A673 (cell line): Measurements from ENCODE around the gene CHCHD6. TPM values are rescaled to one million over a fixed set of nuclear protein-coding genes. Genes with fewer than 3 reads are reported as not detected.

ENCODE experiments used
- BruUV-seq: library from RNA; stranded (reverse); fragments of 400-500 nt; replicated peaks from 2 replicates; lab custom pipeline; 2021; lab: Mats Ljungman, UMichigan
- CTCF ChIA-PET: fragments of 300-600 bp; sonication (Branson Sonifier 250); formaldehyde crosslinking; loops from one replicate; lab custom pipeline; 2022; ENCODE audit warnings: antibody characterized with exemption; lab: Charles Lee
- POLR2A ChIA-PET: fragments of 300-600 bp; sonication (Branson Sonifier 250); formaldehyde crosslinking; loops from one replicate; lab custom pipeline; 2022; ENCODE audit warnings: antibody characterized with exemption; ENCODE audit not compliant: low non-redundant PET; lab: Charles Lee
- DNase-seq: peaks from one replicate; pipeline ENCODE4 v3.0.0-alpha.2; 2015; ENCODE audit warnings: low spot score
- H3K27ac ChIP-seq: fragments of 200-600 bp; sonication (generic); 2 replicates; pipeline ENCODE4 v1.5.1; 2016; ENCODE audit warnings: mixed run types, low read depth, mild to moderate bottlenecking, mixed read lengths, antibody characterized with exemption, low read length; ENCODE audit not compliant: poor library complexity, severe bottlenecking
- H3K27me3 ChIP-seq: fragments of 200-600 bp; sonication (generic); replicated peaks from 2 replicates; pipeline ENCODE4 v1.6.1; 2017; ENCODE audit warnings: mixed run types, low read depth, mild to moderate bottlenecking, mixed read lengths, antibody characterized with exemption, low read length; ENCODE audit not compliant: insufficient read depth, poor library complexity
- H3K36me3 ChIP-seq: fragments of 200-600 bp; sonication (generic); 2 replicates; pipeline ENCODE4 v1.6.1; 2016; ENCODE audit warnings: mixed run types, mild to moderate bottlenecking, mixed read lengths, antibody characterized with exemption, low read length; ENCODE audit not compliant: insufficient read depth, poor library complexity, severe bottlenecking
- H3K4me1 ChIP-seq: fragments of 200-600 bp; sonication (generic); 2 replicates; pipeline ENCODE4 v1.6.1; 2017; ENCODE audit warnings: mixed run types, mild to moderate bottlenecking, mixed read lengths, antibody characterized with exemption, low read length; ENCODE audit not compliant: insufficient read depth, poor library complexity, severe bottlenecking
- H3K4me3 ChIP-seq: fragments of 200-600 bp; sonication (generic); 2 replicates; pipeline ENCODE4 v1.5.1; 2016; ENCODE audit warnings: low read depth, mixed run types, mild to moderate bottlenecking, mixed read lengths, low read length; ENCODE audit not compliant: poor library complexity, severe bottlenecking
- H3K9me3 ChIP-seq: fragments of 200-600 bp; sonication (generic); 2 replicates; pipeline ENCODE4 v1.6.1; 2016; ENCODE audit warnings: mixed run types, low read depth, mild to moderate bottlenecking, mixed read lengths, antibody characterized with exemption, low read length; ENCODE audit not compliant: poor library complexity, severe bottlenecking
- CTCF ChIP-seq: fragments of 300-800, 200-600 bp; sonication (generic); conservative IDR thresholded peaks from 2 replicates; pipeline ENCODE4 v1.5.1; 2017; ENCODE audit warnings: low read depth, mild to moderate bottlenecking, antibody characterized with exemption, low read length, moderate library complexity, mixed read lengths
- EZH2 ChIP-seq: fragments of 200-600 bp; sonication (generic); IDR thresholded peaks from 2 replicates; pipeline ENCODE4 v1.6.1; 2017; ENCODE audit warnings: borderline replicate concordance, low read depth, mild to moderate bottlenecking, mixed read lengths, antibody characterized with exemption, low read length; ENCODE audit not compliant: poor library complexity, severe bottlenecking
- intact Hi-C: fragments of 100-400 bp; cut with micrococcal nuclease; formaldehyde crosslinking; loops from one replicate; pipeline ENCODE4 v1.10.0; 2022; ENCODE audit not compliant: unreplicated experiment
- total RNA-seq: library from RNA; stranded (reverse); gene quantifications from 2 replicates; pipeline ENCODE4 v1.2.3, GENCODE V29; 2021

CHCHD6 gene
- total RNA-seq, 1 experiment from 2014 or later, result 23.3 TPM

GRCh38 chr3:126968391-126969390 lies 264.7 kb downstream of the CHCHD6 start:
- Histone ChIP-seq H3K4me1 (no peaks in the 10 kb centered on the region), H3K27me3 (no peaks in the 10 kb centered on the region), H3K9me3 (peaks cover under 1% of the 10 kb centered on the region), H3K27ac (no peak overlapping the region), H3K4me3 (no peak overlapping the region), H3K36me3 (no peaks in the 10 kb centered on the region)
- intact Hi-C loops, result no loop called here
- BruUV-seq, result no TSS peak
- ChIA-PET POLR2A (no interaction called here), CTCF (no interaction called here)
- TF ChIP-seq CTCF (no peak), EZH2 (no peak)
- DNase-seq, result no peak

- no peak for TF ChIP-seq EZH2
- TF ChIP-seq CTCF, result no peak
- CTCF ChIA-PET, result no interaction called here
- BruUV-seq, result no TSS peak
These were observed 265.5 kb downstream of the CHCHD6 start for GRCh38 chr3:126969586-126969985.

GRCh38 chr3:126970101-126970500 lies 266.1 kb downstream of the CHCHD6 start:
- H3K9me3 ChIP-seq, result peaks cover 15% of the 10 kb centered on the region
- H3K27ac ChIP-seq, result no peak overlapping the region
- H3K4me3 ChIP-seq, result no peak overlapping the region
- CTCF ChIA-PET, result no interaction called here
- no peaks in the 10 kb centered on the region for H3K4me1 ChIP-seq
- DNase-seq, result no peak
- POLR2A ChIA-PET, result no interaction called here
- intact Hi-C loops, result no loop called here
- H3K27me3 ChIP-seq, result no peaks in the 10 kb centered on the region
- no peak for TF ChIP-seq CTCF
- no peak for TF ChIP-seq EZH2
- H3K36me3 ChIP-seq, result no peaks in the 10 kb centered on the region
- BruUV-seq, result no TSS peak

More at GRCh38 chr3:126969586-126969985, 265.5 kb downstream of the CHCHD6 start:
- H3K27ac ChIP-seq, result no peak overlapping the region
- H3K9me3 ChIP-seq, result peaks cover 10% of the 10 kb centered on the region
- no peak overlapping the region for H3K4me3 ChIP-seq
- no peak for DNase-seq
- H3K36me3 ChIP-seq, result no peaks in the 10 kb centered on the region
- H3K27me3 ChIP-seq, result no peaks in the 10 kb centered on the region
- no peaks in the 10 kb centered on the region for H3K4me1 ChIP-seq
- intact Hi-C loops, result no loop called here
- POLR2A ChIA-PET, result no interaction called here
